HCT116 (cell line): ENCODE measurements around the gene ARL8B. TPM values are rescaled to one million over a fixed set of nuclear protein-coding genes. Genes with fewer than 3 reads are reported as not detected.

Experiments
- ATAC-seq: fragments of 200-7000 bp; cut with Tn5 transposase; 2 replicates; pipeline ENCODE4 v1.9.1; 2020; ENCODE audit warnings: mild to moderate bottlenecking, moderate library complexity
- BruUV-seq: library from RNA; stranded (reverse); fragments of 400-500 nt; replicated peaks from 2 replicates; lab custom pipeline; 2021; lab: Mats Ljungman, UMichigan
- CTCF ChIA-PET: fragments of 300-600 bp; sonication (Branson Sonifier 250); formaldehyde crosslinking; loops from one replicate; lab custom pipeline; 2021; ENCODE audit warnings: antibody characterized with exemption; lab: Charles Lee
- POLR2A ChIA-PET: fragments of 300-600, 350-600 bp; sonication (Branson Sonifier 250); formaldehyde crosslinking; loops from one replicate; lab custom pipeline; 2021; ENCODE audit warnings: antibody characterized with exemption; lab: Charles Lee
- RAD21 ChIA-PET, 2 experiments: fragments of 300-600 bp; sonication (Branson Sonifier 250); formaldehyde crosslinking; loops; one replicate each; lab custom pipeline; 2023; ENCODE audit warnings: low total read pairs in 2 of 2; ENCODE audit not compliant: uncharacterized antibody in 2 of 2, unreplicated experiment in 2 of 2, low non-redundant PET in 1 of 2; lab: Charles Lee
- DNase-seq: peaks from one replicate; pipeline ENCODE4 v3.0.0-alpha.2; 2010; ENCODE audit warnings: low read depth, low spot score
- H2AFZ ChIP-seq: fragments of 200-600 bp; shearing (Covaris generic), sonication (generic); 2 replicates; pipeline ENCODE4 v1.6.1; 2017; ENCODE audit warnings: low read depth, mixed run types, mixed read lengths, antibody characterized with exemption, low read length; ENCODE audit not compliant: poor library complexity, severe bottlenecking
- H3K27ac ChIP-seq: 2 replicates; pipeline ENCODE4 v1.5.1; 2012; ENCODE audit warnings: low read depth, low read length
- H3K27me3 ChIP-seq: fragments of 200-600 bp; sonication (generic); 2 replicates; pipeline ENCODE4 v1.6.1; 2016; ENCODE audit warnings: mixed run types, low read length, mixed read lengths; ENCODE audit not compliant: insufficient read depth
- H3K36me3 ChIP-seq, 2 experiments: fragments of 200-500 bp in 1 of 2; fragments of 200-600 bp in 1 of 2; sonication (Bioruptor generic) in 1 of 2; sonication (generic) in 1 of 2; 2 replicates each; pipeline versions ENCODE4 v1.5.1 to v1.6.1; 2014 to 2016; ENCODE audit warnings: low read length in 2 of 2, inconsistent platforms in 1 of 2, mixed read lengths in 1 of 2, mixed run types in 1 of 2; ENCODE audit not compliant: insufficient read depth in 2 of 2, control insufficient read depth in 1 of 2
- H3K4me1 ChIP-seq, 2 experiments: fragments of 200-600 bp in 1 of 2; sonication (generic) in 1 of 2; 2 replicates each; pipeline versions ENCODE4 v1.5.1 to v1.6.1; 2012 to 2017; ENCODE audit warnings: low read length in 2 of 2, inconsistent platforms in 1 of 2, mild to moderate bottlenecking in 1 of 2, mixed read lengths in 1 of 2, mixed run types in 1 of 2, moderate library complexity in 1 of 2; ENCODE audit not compliant: insufficient read depth in 2 of 2, control insufficient read depth in 1 of 2
- H3K4me2 ChIP-seq: fragments of 200-600 bp; sonication (generic); 2 replicates; pipeline ENCODE4 v1.6.1; 2017; ENCODE audit warnings: mixed run types, low read length, mixed read lengths
- H3K4me3 ChIP-seq, 2 experiments: fragments of 200-600 bp in 1 of 2; sonication (generic) in 1 of 2; replicated peaks in 1 of 2; 2 replicates each; pipeline ENCODE4 v1.5.1; 2011 to 2016; ENCODE audit warnings: low read length in 2 of 2, control low read depth in 1 of 2, low read depth in 1 of 2, mild to moderate bottlenecking in 1 of 2, mixed read lengths in 1 of 2, mixed run types in 1 of 2
- H3K79me2 ChIP-seq: fragments of 200-600 bp; sonication (generic); 2 replicates; pipeline ENCODE4 v1.6.1; 2017; ENCODE audit warnings: mild to moderate bottlenecking, mixed run types, low read length, moderate library complexity, mixed read lengths; ENCODE audit not compliant: insufficient read depth
- H3K9ac ChIP-seq: fragments of 200-600 bp; sonication (generic); 2 replicates; pipeline ENCODE4 v1.6.1; 2016; ENCODE audit warnings: low read length, mixed read lengths
- H3K9me2 ChIP-seq: fragments of 200-600 bp; sonication (generic), shearing (Covaris generic); 2 replicates; pipeline ENCODE4 v1.6.1; 2017; ENCODE audit warnings: mixed run types, mild to moderate bottlenecking, moderate library complexity; ENCODE audit not compliant: insufficient read depth
- H3K9me3 ChIP-seq, 2 experiments: fragments of 200-500 bp in 1 of 2; fragments of 200-600 bp in 1 of 2; sonication (Bioruptor generic) in 1 of 2; sonication (generic) in 1 of 2; 2 replicates each; pipeline ENCODE4 v1.6.1; 2014 to 2017; ENCODE audit warnings: low read length in 2 of 2, mixed read lengths in 2 of 2, inconsistent platforms in 1 of 2, low read depth in 1 of 2, mild to moderate bottlenecking in 1 of 2, mixed run types in 1 of 2, moderate library complexity in 1 of 2; ENCODE audit not compliant: control insufficient read depth in 1 of 2, insufficient read depth in 1 of 2
- H4K20me1 ChIP-seq: fragments of 200-600 bp; sonication (generic), shearing (Covaris generic); 2 replicates; pipeline ENCODE4 v1.6.1; 2017; ENCODE audit warnings: mixed run types, mild to moderate bottlenecking, moderate library complexity; ENCODE audit not compliant: insufficient read depth
- ATF3 ChIP-seq: IDR thresholded peaks from 2 replicates; pipeline ENCODE4 v1.6.1; 2012
- CEBPB ChIP-seq: IDR thresholded peaks from 2 replicates; pipeline ENCODE4 v1.6.1; 2012; ENCODE audit warnings: low read depth
- CTCF ChIP-seq, 3 experiments: fragments of 200-600 bp in 1 of 3; sonication (generic) in 1 of 3; IDR thresholded peaks in 2 of 3; conservative IDR thresholded peaks in 1 of 3; 2 replicates each; pipeline ENCODE4 v1.5.1; 2012 to 2017; ENCODE audit warnings: low read depth in 2 of 3, low read length in 2 of 3, antibody characterized with exemption in 1 of 3, borderline replicate concordance in 1 of 3, control low read depth in 1 of 3, mild to moderate bottlenecking in 1 of 3, mixed read lengths in 1 of 3, mixed run types in 1 of 3, moderate library complexity in 1 of 3; ENCODE audit not compliant: insufficient read depth in 1 of 3
- ELF1 ChIP-seq: IDR thresholded peaks from 2 replicates; pipeline ENCODE4 v1.6.1; 2012; ENCODE audit warnings: low read depth, borderline replicate concordance
- EZH2phosphoT487 ChIP-seq: fragments of 200-600 bp; IDR thresholded peaks from 2 replicates; pipeline ENCODE4 v1.6.1; 2018; ENCODE audit warnings: antibody characterized with exemption, borderline replicate concordance
- JUND ChIP-seq: IDR thresholded peaks from 2 replicates; pipeline ENCODE4 v1.6.1; 2012
- POLR2AphosphoS5 ChIP-seq: IDR thresholded peaks from 2 replicates; pipeline ENCODE4 v1.6.1; 2011; ENCODE audit warnings: mild to moderate bottlenecking, low read depth, low read length, moderate library complexity
- RAD21 ChIP-seq: IDR thresholded peaks from 2 replicates; pipeline ENCODE4 v1.6.1; 2012; ENCODE audit warnings: low read depth, mild to moderate bottlenecking
- ZBTB33 ChIP-seq: IDR thresholded peaks from 2 replicates; pipeline ENCODE4 v1.6.1; 2011; ENCODE audit warnings: mild to moderate bottlenecking, low read length, moderate library complexity; ENCODE audit not compliant: insufficient replicate concordance; ENCODE audit errors: extremely low read depth
- ZFX ChIP-seq: fragments of 450-650 bp; IDR thresholded peaks from 2 replicates; pipeline ENCODE4 v1.6.1; 2017
- ZNF274 ChIP-seq: fragments of 200-500 bp; sonication (Bioruptor generic); IDR thresholded peaks from 2 replicates; pipeline ENCODE4 v1.6.1; 2014; ENCODE audit warnings: mild to moderate bottlenecking, low read depth, low read length, inconsistent platforms
- intact Hi-C: fragments of 100-400 bp; cut with micrococcal nuclease; formaldehyde crosslinking; loops from 2 replicates; pipeline ENCODE4 v1.10.0; 2022
- total RNA-seq: library from RNA; stranded (reverse); gene quantifications from one replicate; pipeline ENCODE4 v1.2.1, GENCODE V29; 2021; ENCODE audit not compliant: unreplicated experiment

The ARL8B gene
- total RNA-seq, 1 experiment from 2014 or later, result 38.1 TPM

GRCh38 chr3:5136919-5137429 is 14.9 kb downstream of the ARL8B start:
- no peak overlapping the region for H3K4me2 ChIP-seq
- no peak overlapping the region for H3K27ac ChIP-seq
- peaks cover 3 to 10% of the 10 kb centered on the region in 2 experiments; a peak in 3 of 4 replicates for H3K4me1 ChIP-seq
- H3K27me3 ChIP-seq, result no peaks in the 10 kb centered on the region
- no TSS peak for BruUV-seq
- POLR2A ChIA-PET, result no interaction called here
- CTCF ChIA-PET, result no interaction called here
- ATAC-seq (peak; percentile 40), DNase-seq (no peak)
- RAD21 ChIA-PET, result no interaction called here
- H4K20me1 ChIP-seq, result no peaks in the 10 kb centered on the region; the same call in 1 of the 2 replicates
- no peak overlapping the region for H3K9ac ChIP-seq
- H3K36me3 ChIP-seq, result no peaks in the 10 kb centered on the region
- H3K9me3 ChIP-seq, result no peaks in the 10 kb centered on the region
- H3K4me3 ChIP-seq, result no peak overlapping the region
- no peak for TF ChIP-seq ZBTB33
- TF ChIP-seq ZNF274, result no peak
- no peak for TF ChIP-seq ELF1
- no peak for TF ChIP-seq JUND
- TF ChIP-seq, all 23 proteins: peak for 0
- intact Hi-C loops, result no loop called here
- H3K9me2 ChIP-seq, result no peaks in the 10 kb centered on the region
- H3K79me2 ChIP-seq, result peaks cover 94% of the 10 kb centered on the region
- no peak overlapping the region for H2AFZ ChIP-seq

- no TSS peak for BruUV-seq
- no peaks in the 10 kb centered on the region for H3K9me3 ChIP-seq
- H3K4me2 ChIP-seq, result no peak overlapping the region
- H3K27me3 ChIP-seq, result no peaks in the 10 kb centered on the region
- peaks cover 95% of the 10 kb centered on the region for H3K79me2 ChIP-seq
- H3K9me2 ChIP-seq, result no peaks in the 10 kb centered on the region
- intact Hi-C loops, result loop anchor here (2.0 kb wide), 1 partner anchor 62 kb away; no protein-coding TSS in a partner anchor
- no peak for TF ChIP-seq ZFX
- no peak for TF ChIP-seq RAD21
- no peak for TF ChIP-seq EZH2phosphoT487
- no peak for TF ChIP-seq CEBPB
- no peak for TF ChIP-seq POLR2AphosphoS5
- TF ChIP-seq CTCF (IDR thresholded peaks at IDR 0.05 in 2 of 3, conservative IDR thresholded peaks at IDR 0.05 in 1 of 3; ENCODE audit: borderline replicate concordance in 1 of 3, insufficient read depth in 1 of 3, low read depth in 2 of 3, low read length in 2 of 3), result no peak
- TF ChIP-seq ATF3, result no peak
- ChIA-PET RAD21 (no interaction called here), CTCF (no interaction called here), POLR2A (no interaction called here)
- H2AFZ ChIP-seq, result no peak overlapping the region
- no peak overlapping the region for H3K9ac ChIP-seq
- no peak overlapping the region for H3K4me3 ChIP-seq
- DNase-seq (no peak), ATAC-seq (no peak)
- H3K27ac ChIP-seq, result no peak overlapping the region
- no peaks in the 10 kb centered on the region; the same call in 1 of the 2 replicates for H4K20me1 ChIP-seq
- H3K4me1 ChIP-seq, result peaks cover 5 to 10% of the 10 kb centered on the region in 2 experiments
- H3K36me3 ChIP-seq, result no peaks in the 10 kb centered on the region
Observed at GRCh38 chr3:5138214-5138981, 16.3 kb downstream of the ARL8B start.
